T-helper 17 cell (primary cell): ENCODE data around the gene C10orf90. TPM values are rescaled to one million over a fixed set of nuclear protein-coding genes. Genes with fewer than 3 reads are reported as not detected.

ENCODE experiments used
- ATAC-seq: fragments of 150-1000 bp; cut with Tn5 transposase; 2 replicates; pipeline ENCODE4 v1.10.0; 2021; ENCODE audit warnings: mild to moderate bottlenecking, moderate library complexity
- DNase-seq, 3 donors: peaks; one replicate each; pipeline versions ENCODE4 v3.0.0 to v3.0.0-alpha.2; 2020 to 2021
- H3K9me3 ChIP-seq: one replicate; pipeline ENCODE4 v1.7.0; 2013; ENCODE audit warnings: low read length, mild to moderate bottlenecking; ENCODE audit not compliant: control insufficient read depth, poor library complexity, severe bottlenecking
- H3K27ac Mint-ChIP-seq: one replicate; pipeline ENCODE4 v1.8.0; 2022; ENCODE audit warnings: mild to moderate bottlenecking, moderate library complexity, mixed read lengths
- H3K27me3 Mint-ChIP-seq: one replicate; pipeline ENCODE4 v1.8.0; 2022; ENCODE audit warnings: mixed read lengths
- H3K36me3 Mint-ChIP-seq: one replicate; pipeline ENCODE4 v1.8.0; 2022; ENCODE audit warnings: low read depth, mixed read lengths
- H3K4me1 Mint-ChIP-seq: one replicate; pipeline ENCODE4 v1.8.0; 2022; ENCODE audit warnings: mild to moderate bottlenecking, mixed read lengths
- H3K4me3 Mint-ChIP-seq: one replicate; pipeline ENCODE4 v1.8.0; 2022; ENCODE audit warnings: mild to moderate bottlenecking, moderate library complexity, mixed read lengths
- total RNA-seq, 4 donors: library from RNA in 2 of 4; stranded (reverse) in 2 of 4; gene quantifications; one replicate each; pipeline ENCODE4 v1.2.3 and lab custom pipeline; 2022 to 2026

Gene C10orf90
- total RNA-seq, 2 donors from 2014 or later: 0.83 TPM; not detected in 1

GRCh38 chr10:126687121-126687606, 16.7 kb upstream of the C10orf90 start:
- H3K27ac Mint-ChIP-seq: no peak overlapping the region
- H3K36me3 Mint-ChIP-seq: no peaks in the 10 kb centered on the region
- H3K9me3 ChIP-seq: no peaks in the 10 kb centered on the region
- H3K27me3 Mint-ChIP-seq: no peaks in the 10 kb centered on the region
- ATAC-seq: no peak
- H3K4me3 Mint-ChIP-seq: no peak overlapping the region
- no peak for DNase-seq
- peaks cover 2% of the 10 kb centered on the region for H3K4me1 Mint-ChIP-seq

- peaks cover 2% of the 10 kb centered on the region for H3K4me1 Mint-ChIP-seq
- no peak overlapping the region for H3K27ac Mint-ChIP-seq
- H3K27me3 Mint-ChIP-seq: no peaks in the 10 kb centered on the region
- ATAC-seq: no peak
- DNase-seq: no peak
- H3K36me3 Mint-ChIP-seq: no peaks in the 10 kb centered on the region
- H3K4me3 Mint-ChIP-seq: no peak overlapping the region
- H3K9me3 ChIP-seq: no peaks in the 10 kb centered on the region
These were observed 16.2 kb upstream of the C10orf90 start for GRCh38 chr10:126686719-126687118.

GRCh38 chr10:126686268-126686667, 15.8 kb upstream of the C10orf90 start:
- H3K27ac Mint-ChIP-seq: no peak overlapping the region
- no peak for ATAC-seq
- no peaks in the 10 kb centered on the region for H3K36me3 Mint-ChIP-seq
- peaks cover 2% of the 10 kb centered on the region for H3K4me1 Mint-ChIP-seq
- H3K9me3 ChIP-seq: no peaks in the 10 kb centered on the region
- H3K27me3 Mint-ChIP-seq: no peaks in the 10 kb centered on the region
- no peak for DNase-seq
- H3K4me3 Mint-ChIP-seq: no peak overlapping the region

- H3K9me3 ChIP-seq: no peaks in the 10 kb centered on the region
- Mint-ChIP-seq H3K4me1 (peaks cover 2% of the 10 kb centered on the region), H3K4me3 (no peak overlapping the region), H3K27me3 (no peaks in the 10 kb centered on the region), H3K36me3 (no peaks in the 10 kb centered on the region), H3K27ac (no peak overlapping the region)
- DNase-seq (no peak), ATAC-seq (no peak)
These were observed 15.3 kb upstream of the C10orf90 start for GRCh38 chr10:126685756-126686155.

GRCh38 chr10:126684171-126684745, 13.8 kb upstream of the C10orf90 start:
- no peaks in the 10 kb centered on the region for H3K36me3 Mint-ChIP-seq
- no peaks in the 10 kb centered on the region for H3K27me3 Mint-ChIP-seq
- peaks cover 2% of the 10 kb centered on the region for H3K4me1 Mint-ChIP-seq
- H3K27ac Mint-ChIP-seq: no peak overlapping the region
- H3K4me3 Mint-ChIP-seq: no peak overlapping the region
- DNase-seq (no peak), ATAC-seq (no peak)
- H3K9me3 ChIP-seq: no peaks in the 10 kb centered on the region

- no peaks in the 10 kb centered on the region for H3K36me3 Mint-ChIP-seq
- DNase-seq (no peak), ATAC-seq (no peak)
- no peak overlapping the region for H3K4me3 Mint-ChIP-seq
- H3K4me1 Mint-ChIP-seq: peaks cover 2% of the 10 kb centered on the region
- no peaks in the 10 kb centered on the region for H3K9me3 ChIP-seq
- H3K27ac Mint-ChIP-seq: no peak overlapping the region
- H3K27me3 Mint-ChIP-seq: no peaks in the 10 kb centered on the region
These were observed 13.0 kb upstream of the C10orf90 start for GRCh38 chr10:126683466-126683865.

GRCh38 chr10:126675656-126676438, 5.4 kb upstream of the C10orf90 start:
- no peak overlapping the region for H3K27ac Mint-ChIP-seq

GRCh38 chr10:126674741-126675515, 4.4 kb upstream of the C10orf90 start:
- H3K4me1 Mint-ChIP-seq: no peaks in the 10 kb centered on the region
- H3K4me3 Mint-ChIP-seq: no peak overlapping the region
- no peak for ATAC-seq

More at GRCh38 chr10:126675656-126676438, 5.4 kb upstream of the C10orf90 start:
- H3K9me3 ChIP-seq: no peaks in the 10 kb centered on the region
- no peaks in the 10 kb centered on the region for H3K4me1 Mint-ChIP-seq
- H3K4me3 Mint-ChIP-seq: no peak overlapping the region
- DNase-seq (no peak), ATAC-seq (no peak)
- no peaks in the 10 kb centered on the region for H3K36me3 Mint-ChIP-seq
- H3K27me3 Mint-ChIP-seq: no peaks in the 10 kb centered on the region

GRCh38 chr10:126673565-126673964, 3.1 kb upstream of the C10orf90 start:
- Mint-ChIP-seq H3K36me3 (no peaks in the 10 kb centered on the region), H3K27ac (no peak overlapping the region), H3K4me3 (no peak overlapping the region), H3K4me1 (no peaks in the 10 kb centered on the region), H3K27me3 (no peaks in the 10 kb centered on the region)
- DNase-seq: no peak
- no peaks in the 10 kb centered on the region for H3K9me3 ChIP-seq
- no peak for ATAC-seq

More at GRCh38 chr10:126674741-126675515, 4.4 kb upstream of the C10orf90 start:
- DNase-seq: no peak
- no peaks in the 10 kb centered on the region for H3K27me3 Mint-ChIP-seq
- no peaks in the 10 kb centered on the region for H3K36me3 Mint-ChIP-seq
- H3K9me3 ChIP-seq: no peaks in the 10 kb centered on the region
- no peak overlapping the region for H3K27ac Mint-ChIP-seq

GRCh38 chr10:126671402-126671975, 996 bp upstream of the C10orf90 start:
- no peaks in the 10 kb centered on the region for H3K9me3 ChIP-seq
- no peak for DNase-seq
- no peak for ATAC-seq
- Mint-ChIP-seq H3K36me3 (no peaks in the 10 kb centered on the region), H3K27ac (no peak overlapping the region), H3K4me1 (no peaks in the 10 kb centered on the region), H3K4me3 (no peak overlapping the region), H3K27me3 (no peaks in the 10 kb centered on the region)

GRCh38 chr10:126670895-126671261, 385 bp upstream of the C10orf90 start:
- H3K36me3 Mint-ChIP-seq: no peaks in the 10 kb centered on the region
- H3K4me3 Mint-ChIP-seq: no peak overlapping the region
- DNase-seq (no peak), ATAC-seq (no peak)
- no peak overlapping the region for H3K27ac Mint-ChIP-seq
- no peaks in the 10 kb centered on the region for H3K9me3 ChIP-seq
- H3K4me1 Mint-ChIP-seq: no peaks in the 10 kb centered on the region
- no peaks in the 10 kb centered on the region for H3K27me3 Mint-ChIP-seq

GRCh38 chr10:126669168-126669567, 1.3 kb downstream of the C10orf90 start:
- no peak for ATAC-seq
- Mint-ChIP-seq H3K4me3 (no peak overlapping the region), H3K4me1 (no peaks in the 10 kb centered on the region), H3K27ac (no peak overlapping the region), H3K27me3 (no peaks in the 10 kb centered on the region), H3K36me3 (no peaks in the 10 kb centered on the region)
- no peak for DNase-seq
- H3K9me3 ChIP-seq: no peaks in the 10 kb centered on the region

GRCh38 chr10:126668505-126668904, 2.0 kb downstream of the C10orf90 start:
- no peak overlapping the region for H3K27ac Mint-ChIP-seq
- ATAC-seq (no peak), DNase-seq (no peak)
- H3K4me3 Mint-ChIP-seq: no peak overlapping the region
- no peaks in the 10 kb centered on the region for H3K27me3 Mint-ChIP-seq
- no peaks in the 10 kb centered on the region for H3K9me3 ChIP-seq
- H3K4me1 Mint-ChIP-seq: no peaks in the 10 kb centered on the region
- no peaks in the 10 kb centered on the region for H3K36me3 Mint-ChIP-seq
